ENCODE results near the gene THBS2.

Gene THBS2

DNA sequence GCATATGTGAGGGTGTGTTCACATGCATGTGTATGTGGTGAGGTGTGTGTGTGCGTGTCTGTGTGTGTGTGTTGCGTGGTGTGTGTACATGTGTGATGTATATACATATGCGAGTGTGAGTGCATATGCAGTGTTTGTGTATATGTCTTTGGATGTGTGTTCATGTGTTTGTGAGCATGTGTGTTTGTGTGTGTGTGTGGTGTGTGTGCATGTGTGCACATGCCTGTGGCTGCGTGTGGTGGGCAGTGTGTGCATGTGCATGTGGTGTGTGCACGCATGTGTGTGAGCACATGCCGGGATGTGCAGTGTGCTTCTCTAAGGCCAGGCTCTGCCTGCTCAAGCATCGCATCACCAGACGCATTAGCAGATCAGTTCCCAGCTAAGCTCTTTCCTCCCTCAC is 5.7 kb downstream of the THBS2 start:
- DNase-seq = no peak

DNA sequence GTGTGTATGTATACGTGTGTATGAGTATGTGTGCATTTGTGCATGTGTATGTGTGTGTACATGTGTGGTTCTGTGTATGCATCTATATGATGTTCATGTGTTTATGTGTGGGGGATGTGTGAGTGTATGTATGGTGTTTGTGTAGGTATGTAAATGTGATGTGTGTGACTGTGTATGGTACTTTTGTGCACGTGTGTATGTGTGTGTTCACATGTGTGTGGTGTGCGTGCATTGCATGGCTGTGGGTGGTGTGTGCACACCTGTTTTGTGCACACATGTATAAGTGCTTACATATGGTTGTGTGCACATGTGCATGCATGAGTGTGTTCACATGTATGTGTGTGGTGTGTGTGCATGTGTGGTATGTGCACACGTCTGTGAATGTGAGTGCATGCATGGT is 6.2 kb downstream of the THBS2 start:
- DNase-seq = no peak

DNA sequence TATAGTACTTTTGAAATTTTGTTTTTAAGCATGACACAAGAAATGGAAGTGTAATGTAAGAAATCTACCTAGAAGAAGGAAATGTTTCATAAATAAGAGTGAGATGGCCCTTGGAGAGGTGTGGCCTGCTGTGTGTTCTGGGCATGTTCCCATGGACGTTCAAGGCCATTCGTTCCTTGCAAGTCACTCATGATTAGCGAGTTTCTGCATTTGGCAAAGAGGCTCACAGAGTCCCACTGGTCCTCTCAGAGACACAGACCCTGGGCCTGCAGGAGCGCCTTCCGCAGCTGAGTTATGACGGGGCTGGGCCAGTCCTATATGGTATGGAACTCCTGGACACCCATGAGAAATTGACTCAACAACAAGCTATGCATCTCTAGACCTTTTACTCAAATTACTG is 7.2 kb downstream of the THBS2 start:
- DNase-seq = no peak

DNA sequence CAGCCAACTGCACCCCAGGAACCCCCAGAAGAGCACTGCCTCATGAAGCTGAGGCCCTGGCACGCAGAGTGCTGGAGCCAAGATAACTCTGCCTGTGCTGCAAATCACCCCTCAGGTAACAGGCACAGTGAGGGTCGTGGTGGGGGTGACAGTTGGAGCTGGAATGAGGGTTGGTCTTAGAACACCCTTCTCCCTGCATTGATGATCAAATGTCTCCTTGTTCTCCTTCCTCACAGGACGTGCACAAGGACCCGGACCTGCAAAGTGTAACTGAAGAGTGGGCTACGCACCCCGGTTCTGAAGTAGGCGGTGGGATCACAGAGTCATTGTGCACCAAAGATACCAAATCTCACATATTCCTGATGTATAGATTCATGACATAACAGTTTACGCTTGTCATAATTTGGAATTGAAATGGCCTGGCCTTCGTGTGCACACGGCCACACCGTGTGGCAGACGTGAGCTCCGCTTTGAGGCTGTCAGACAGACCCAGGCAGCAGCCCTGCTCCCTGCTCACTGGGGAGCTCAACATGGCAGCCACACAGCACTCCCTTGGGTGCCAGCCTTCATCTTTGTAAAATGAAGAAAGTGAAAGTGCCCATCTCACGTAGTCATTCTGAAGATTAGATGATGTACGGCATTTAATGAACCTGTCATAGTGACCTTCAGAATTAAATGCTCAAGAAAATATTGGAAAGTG is 8.8 kb downstream of the THBS2 start:
- no peak for DNase-seq

DNA sequence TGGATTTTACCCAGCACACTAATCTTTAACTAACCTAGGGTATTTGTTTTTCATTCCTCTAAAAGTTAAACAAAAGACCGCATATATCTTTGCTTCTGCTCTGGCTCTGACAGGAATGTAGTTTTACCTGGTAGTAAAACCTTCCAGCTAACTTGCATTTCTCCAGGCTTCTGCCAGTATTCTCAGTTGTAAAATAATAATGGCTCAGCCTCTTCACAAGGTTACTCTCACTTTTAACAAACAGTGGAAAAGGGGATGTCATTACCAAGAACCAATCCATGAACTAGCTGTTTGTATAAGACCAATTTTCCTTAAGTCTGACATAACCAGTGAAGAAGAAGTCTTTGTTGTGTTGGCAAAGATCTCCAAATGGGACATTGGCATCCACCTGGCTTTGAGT is 10.0 kb downstream of the THBS2 start:
- no peak for DNase-seq

DNA sequence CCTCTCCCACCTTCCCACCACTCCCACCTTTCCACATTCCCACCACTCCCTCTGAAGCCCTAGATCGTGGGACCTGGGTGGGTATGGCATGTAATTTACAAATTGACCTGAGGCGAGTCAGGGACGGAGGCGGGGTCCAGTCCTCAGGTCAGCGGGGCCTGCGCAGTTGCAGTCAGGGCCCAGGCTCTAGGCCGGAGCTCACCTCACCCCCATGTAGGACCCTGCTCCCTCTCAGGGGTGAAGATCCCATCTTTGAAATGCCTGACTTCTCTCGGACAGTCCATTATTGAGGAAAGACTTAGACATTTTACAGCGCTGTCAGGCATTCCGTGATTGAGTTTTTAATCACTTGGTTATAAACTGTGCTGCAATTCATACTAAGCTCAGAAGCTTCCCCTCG is 10.5 kb downstream of the THBS2 start:
- DNase-seq = no peak

DNA sequence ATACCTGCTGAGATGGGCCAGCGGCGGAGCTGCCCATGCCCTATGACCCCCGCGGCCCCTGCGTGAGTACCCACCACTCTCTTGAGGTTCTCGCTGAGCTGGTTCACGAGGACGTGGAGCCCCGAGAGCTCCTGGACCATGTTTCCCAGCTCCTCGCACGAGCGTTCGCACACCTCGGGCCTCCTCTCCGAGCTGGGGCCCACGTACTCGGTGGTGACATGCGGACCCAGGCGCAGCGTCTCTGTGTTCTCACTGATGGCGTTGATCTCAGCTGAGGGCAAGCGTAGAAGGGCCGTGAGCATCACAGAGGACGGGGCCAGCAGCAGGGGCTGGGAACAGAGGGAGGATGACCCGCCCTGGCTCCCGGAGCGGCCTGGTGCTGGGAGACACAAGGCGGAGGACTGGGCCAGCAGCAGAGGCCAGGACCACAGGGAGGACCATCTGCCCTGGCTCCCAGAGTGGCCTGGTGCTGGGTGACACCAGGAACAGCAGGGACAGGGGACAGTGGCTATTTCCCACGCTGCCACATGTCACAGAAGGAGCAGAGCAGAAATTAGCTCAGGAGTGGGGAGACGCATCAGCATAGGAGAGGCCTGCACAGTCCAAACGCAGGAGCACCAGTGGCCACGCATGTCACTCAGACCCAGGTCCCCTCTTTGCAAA is 11.8 kb downstream of the THBS2 start:
- no peak for DNase-seq

DNA sequence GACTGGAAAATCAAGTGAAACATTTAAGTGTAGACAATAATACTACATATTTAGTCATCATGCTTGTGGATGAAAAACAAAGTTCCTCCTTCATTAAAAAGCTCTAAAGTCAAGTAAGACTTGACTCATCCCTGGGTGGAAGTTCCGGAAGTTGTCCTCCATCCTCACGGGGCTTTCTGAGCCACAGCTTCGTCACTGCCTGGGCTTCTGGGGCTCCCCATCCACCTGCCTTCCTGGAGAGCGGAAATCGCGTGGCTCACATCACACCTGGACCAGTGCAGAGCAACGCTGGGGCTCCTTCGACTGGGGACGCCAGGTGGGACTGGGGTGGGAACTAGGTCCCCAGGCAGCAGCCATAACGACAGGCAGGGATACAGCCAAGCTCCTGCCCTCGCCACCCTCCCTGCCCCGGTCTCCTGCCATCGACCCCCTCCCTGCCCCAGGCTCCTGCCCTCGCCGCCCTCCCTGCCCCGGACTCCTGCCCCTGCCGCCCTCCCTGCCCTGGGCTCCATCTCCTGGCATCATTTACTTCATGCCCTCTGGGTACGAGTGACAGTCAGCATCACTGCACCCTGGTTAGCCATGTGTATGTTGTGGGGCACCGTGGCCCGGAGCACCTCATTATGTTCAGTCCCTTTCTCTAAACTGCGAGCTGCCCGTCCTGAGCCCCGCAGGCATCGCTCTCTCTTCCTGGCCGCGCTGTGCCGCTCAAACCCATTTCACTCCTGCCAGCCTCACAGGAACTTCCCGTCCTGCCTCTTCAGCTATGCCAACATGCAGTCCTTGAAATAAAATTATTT is 12.9 kb downstream of the THBS2 start:
- DNase-seq = no peak

DNA sequence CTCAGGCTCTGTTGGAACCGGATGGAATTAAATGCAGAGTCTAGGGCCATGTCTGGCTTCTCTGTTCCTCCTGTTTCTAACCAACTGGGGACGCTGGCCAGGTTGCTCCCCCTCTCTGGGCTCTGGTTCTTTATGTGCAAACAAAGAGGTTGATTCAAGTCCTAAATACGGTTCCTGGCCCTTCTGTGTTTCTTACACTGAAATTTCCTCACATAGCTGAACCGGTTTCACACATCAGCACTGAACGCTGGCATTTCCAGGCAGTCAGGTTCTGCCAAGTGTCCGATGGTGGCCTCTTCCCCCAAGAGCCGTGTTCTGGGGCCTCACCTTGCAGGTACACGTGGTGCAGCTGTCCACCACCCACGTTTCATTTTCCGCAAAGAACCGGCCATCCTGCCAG is 13.5 kb downstream of the THBS2 start:
- no peak for DNase-seq

DNA sequence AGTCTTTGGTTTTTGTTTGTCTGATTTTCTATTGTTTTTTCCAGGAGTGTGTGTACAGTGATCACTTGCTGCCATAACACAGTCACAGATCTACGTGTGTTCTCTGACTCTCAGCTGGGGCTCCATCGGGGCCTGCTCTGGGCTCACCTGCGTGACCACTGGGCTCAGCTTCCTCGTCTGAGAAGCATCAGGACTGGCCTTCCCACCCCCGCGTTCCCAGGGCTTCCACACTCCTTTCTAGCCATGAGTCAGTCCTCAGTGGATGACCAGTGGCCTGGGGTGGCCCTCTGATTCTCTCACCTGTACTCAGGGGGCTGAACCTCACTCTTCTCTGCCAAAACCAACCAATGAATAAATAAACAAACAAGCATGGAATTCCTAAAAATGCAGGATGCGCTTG is 14.5 kb downstream of the THBS2 start:
- DNase-seq = no peak

DNA sequence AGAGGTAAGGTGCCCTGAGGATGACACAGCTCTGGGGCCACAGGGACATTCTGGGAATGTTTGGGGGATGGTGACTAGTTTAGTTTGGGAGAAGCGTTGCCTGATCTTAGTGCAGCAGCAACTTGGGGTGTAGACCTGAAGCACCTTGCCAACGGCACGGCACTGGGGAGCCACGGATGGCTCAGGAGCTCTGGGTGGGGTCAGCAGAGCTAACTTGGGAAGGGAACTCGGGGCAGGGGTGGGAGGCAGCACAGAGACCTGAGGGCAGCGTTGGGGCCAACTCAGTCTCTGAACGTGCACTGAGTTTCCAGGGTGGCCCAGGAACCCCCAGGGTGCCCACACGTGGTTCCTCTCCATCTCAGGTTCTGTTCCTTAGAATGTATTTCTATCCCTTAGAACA is 14.9 kb downstream of the THBS2 start:
- no peak for DNase-seq

DNA sequence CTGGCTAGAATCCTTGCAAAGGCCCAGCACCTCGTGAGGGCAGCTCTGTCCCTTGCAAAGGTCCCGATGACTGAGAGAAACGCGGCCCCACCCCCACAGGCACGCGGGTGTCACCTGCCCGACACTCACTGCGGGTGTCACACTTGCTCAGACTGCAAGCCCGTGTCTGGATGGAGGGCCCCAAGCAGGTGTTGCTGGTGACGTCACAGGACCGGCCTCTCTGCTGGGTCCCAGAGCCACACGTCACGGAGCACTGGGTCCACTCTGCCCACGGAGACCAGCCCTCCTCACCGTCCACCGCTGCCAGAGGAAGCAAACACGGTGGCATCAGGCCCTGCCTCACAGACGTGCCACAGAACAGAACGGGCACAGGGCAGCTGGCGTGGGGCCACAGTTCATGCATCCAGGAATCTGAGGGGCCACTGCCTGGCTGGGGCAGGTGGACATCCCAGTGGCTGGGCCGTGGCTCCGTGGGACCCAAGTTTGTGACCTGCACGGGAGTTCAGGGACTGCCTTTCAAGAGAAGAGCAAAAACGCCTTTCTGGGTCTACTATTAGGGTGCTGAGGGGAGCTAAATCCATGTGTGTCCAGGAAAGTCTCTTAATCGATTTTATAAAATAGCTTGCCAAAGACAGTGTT is 16.0 kb downstream of the THBS2 start:
- DNase-seq = no peak

DNA sequence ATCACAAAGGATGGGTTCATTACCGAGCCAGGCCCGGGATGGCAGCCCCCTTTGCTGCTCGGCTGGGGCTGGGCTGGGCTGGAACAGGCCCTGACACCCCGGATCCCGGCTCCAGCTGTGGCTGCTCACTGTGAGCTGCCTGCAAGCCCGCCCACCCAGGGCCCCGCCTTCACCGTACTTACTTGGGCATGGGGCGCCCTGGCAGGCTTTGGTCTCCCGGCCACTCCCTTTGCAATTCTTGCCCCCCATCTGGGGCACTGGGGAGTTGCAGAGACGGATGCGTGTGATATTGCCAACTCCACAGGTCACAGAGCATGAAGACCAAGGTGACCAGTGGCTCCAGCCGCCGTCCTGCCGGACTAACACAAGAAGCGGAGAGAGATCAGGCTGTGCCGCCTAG is 16.7 kb downstream of the THBS2 start:
- DNase-seq = no peak

DNA sequence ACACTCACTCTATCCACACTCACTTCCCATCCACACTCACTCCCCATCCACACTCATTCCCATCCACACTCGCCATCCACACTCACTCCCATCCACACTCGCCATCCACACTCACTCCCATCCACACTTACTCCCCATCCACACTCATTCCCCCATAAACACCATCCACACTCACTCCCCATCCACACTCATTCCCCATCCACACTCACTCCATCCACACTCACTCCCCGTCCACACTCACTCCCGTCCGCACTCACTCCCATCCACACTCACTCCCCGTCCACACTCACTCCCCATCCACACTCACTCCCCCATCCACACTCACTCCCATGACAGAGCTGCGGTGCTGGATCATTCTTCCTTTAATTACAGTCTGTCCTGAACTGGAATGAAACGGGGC is 17.1 kb downstream of the THBS2 start:
- DNase-seq = no peak

DNA sequence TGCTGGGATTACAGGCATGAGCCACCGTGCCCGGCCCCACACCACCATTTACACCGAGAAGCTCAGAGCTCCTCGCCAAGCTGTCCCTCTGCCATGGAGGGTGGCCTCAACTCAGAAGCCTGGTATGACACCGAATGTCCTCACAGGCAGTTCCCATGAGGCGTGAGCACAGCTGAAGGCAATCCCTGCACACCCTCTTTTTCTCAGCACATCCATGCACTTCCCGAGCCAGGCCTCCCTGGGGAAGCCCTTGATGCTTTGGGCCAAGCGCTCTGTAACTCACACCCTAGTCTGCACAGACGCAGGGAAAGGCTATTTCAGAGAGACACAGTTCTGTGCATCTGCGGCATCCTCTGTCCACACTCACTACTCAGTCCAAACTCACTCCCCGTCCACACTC is 18.4 kb downstream of the THBS2 start:
- no peak for DNase-seq

DNA sequence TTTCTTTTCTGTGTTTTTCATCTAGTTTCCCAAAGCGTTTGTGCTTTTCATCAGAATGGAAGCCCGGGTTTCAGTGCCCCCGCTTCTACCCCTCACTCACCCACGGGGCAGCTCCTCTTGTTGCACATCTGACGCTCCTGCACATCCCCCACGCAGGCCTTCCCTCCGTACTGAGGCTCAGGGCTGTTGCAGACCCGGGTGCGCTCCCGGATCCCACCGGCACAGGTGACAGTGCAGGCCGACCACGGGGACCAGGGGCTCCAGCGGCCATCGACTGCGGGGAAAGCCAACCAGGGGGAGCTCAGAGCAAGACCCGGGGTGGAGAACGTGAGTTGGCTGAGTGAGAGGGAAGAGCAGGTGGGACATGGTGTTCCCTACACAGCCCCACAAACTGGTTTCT is 19.0 kb downstream of the THBS2 start:
- no peak for DNase-seq

DNA sequence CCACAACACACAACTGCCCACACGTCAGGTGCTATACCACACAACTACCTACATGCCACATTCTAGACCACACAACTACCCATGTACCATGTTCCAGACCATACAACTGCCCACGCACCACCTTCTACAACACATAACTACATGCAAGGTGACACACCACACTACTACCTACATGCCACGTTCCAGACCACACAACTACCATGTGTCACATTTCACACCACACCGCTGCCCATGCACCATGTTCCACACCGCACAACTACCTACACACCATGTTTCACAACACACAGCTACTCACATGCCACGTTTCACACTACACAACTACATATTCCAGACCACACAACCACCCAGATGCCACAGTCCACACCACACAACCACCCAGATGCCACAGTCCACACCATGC is 19.8 kb downstream of the THBS2 start:
- DNase-seq = no peak

DNA sequence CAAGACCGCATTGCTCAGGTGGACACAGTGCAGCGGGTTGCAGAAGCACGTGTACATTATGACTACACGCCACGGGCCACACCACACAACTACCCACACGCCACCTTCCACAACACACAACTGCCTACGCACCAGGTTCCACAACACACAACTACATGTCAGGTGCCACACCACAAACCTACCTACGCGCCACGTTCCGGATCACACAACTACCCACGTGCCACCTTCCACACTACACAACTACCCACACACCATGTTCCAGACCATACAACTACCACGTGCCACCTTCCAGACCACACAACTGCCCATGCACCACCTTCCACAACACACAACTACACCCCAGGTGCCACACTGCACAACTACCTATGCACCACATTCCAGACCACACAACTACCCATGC is 20.5 kb downstream of the THBS2 start:
- no peak for DNase-seq

DNA sequence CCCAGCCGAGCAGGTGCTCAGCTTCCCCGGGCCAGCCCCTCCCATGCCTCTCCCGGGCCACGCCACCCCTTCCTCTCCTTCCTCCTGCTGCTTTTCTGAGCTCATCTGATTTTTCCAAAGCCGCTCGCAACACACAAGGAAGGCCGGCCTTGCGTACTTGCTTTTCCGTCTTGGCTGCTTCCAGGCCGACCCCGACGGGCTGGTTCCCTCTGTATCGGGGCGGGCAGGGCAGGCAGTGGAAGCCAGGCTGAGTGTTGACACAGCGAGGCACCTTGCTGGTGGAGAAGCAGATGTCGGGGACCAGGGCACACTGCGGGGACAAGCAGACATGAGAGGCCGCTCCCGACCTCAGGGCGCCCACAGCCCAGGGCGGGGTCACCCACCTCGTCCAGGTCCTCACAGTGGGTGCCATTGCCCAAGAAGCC is 21.1 kb downstream of the THBS2 start:
- DNase-seq = no peak

DNA sequence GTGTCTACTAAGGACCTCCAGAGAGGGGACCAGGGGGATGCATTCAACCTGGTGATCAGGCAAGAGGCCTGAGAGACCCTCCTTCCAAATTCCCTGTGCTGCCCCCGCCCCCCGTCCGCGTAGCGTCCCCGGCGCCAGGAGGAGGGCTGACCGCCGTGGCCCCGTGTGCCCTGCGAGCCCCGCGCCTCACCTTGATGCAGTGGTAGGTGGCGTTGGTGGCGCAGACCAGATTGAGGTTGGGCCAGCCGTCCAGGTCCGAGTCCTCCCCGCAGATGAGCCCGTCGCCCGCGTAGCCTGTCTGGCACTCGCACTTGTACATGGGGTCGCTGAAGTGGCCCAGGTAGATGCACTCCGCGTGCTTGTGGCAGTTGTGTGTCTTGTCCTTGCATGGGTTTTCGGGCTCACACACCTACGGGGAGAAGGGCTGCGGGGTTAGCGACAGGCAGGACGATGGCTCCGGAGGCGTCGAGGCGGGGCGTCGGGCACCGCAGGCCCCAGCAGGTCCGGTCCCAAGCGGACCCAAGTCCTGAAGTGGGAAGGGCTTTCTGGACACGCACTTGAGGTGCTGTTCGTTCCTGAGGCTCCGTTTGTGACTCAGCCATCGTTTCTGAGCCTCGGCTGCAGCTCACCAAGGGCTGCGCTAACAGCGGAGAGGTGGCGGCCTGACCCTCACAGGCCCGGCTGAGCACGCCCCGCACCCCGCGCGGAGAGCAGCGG is 21.7 kb downstream of the THBS2 start:
- DNase-seq = no peak

DNA sequence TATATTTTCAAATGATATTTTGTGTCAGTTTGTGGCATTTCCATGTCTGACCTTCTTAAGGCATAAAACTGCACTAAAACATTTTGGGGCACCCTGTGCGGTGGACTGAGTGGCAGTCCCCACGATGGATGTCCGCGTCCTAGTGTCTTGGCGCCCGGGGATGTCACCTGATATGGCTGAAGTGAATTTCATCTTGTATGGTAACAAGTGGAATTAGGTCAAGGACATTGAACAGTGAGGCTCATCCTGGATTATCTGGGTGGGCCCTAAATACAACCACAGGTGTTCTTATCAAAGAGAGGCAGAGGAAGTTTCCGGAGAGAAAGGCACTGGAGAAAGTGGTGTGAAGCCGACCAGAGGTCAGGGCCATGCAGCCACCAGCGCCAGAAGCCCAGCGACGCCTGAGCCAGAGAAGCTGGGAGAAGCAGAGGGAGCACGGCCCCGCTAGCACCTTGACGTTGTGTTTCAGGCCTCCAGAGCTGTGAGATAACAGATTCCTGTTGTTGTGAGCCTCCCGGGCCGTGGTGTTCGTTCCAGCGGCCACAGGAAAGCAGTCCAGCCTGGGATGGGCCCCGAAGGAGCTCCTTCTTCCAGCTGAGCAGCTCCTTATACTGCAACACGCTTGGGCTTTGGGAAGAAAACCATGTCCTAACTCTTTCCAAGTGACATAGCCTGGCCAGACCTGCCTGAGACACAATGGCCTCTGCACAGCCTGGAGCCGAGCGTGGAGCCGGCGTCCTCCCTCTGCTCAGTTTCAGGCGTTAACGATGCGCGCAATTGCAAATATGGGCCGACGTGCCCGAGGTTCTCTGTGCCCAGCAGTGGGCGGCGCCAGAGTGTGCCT is 22.5 kb downstream of the THBS2 start:
- DNase-seq = no peak

DNA sequence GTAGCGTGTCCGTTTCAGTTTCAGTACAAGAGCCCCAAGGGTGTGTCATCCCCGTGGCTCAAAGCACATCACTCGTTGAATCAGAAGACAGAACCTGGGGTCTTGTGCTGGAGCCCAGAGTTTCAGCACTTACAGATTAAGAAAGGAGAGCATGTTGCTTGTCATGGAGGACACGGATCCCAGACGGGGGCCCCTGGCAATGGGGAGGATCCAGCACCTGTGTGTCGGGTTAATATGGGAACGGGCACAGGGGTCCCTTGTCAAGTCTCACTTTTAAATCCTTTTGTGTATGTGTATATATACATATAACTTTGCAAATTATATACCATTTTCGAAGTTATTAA is 23.4 kb downstream of the THBS2 start:
- no peak for DNase-seq
